H1 (cell line): ENCODE results near the gene TMED5. TPM values are rescaled to one million over a fixed set of nuclear protein-coding genes. Genes with fewer than 3 reads are reported as not detected.

ENCODE experiments used
- CTCF ChIA-PET: fragments of 300-600 bp; sonication (Branson Sonifier 250); formaldehyde crosslinking; loops from one replicate; lab custom pipeline; 2021; ENCODE audit not compliant: partially characterized antibody; lab: Charles Lee
- POLR2A ChIA-PET: fragments of 300-600 bp; sonication (Branson Sonifier 250); formaldehyde crosslinking; loops from one replicate; lab custom pipeline; 2021; ENCODE audit warnings: inconsistent platforms; ENCODE audit not compliant: partially characterized antibody; lab: Charles Lee
- DNase-seq, 2 experiments: peaks; one replicate each; pipeline versions ENCODE4 v3.0.0 to v3.0.0-alpha.2; 2010 to 2022; ENCODE audit warnings: low spot score in 2 of 2, low read depth in 1 of 2, mixed read lengths in 1 of 2
- FAIRE-seq: peaks from 2 replicates; lab custom pipeline; 2011; peaks lifted over from hg19 to GRCh38; lab: Jason Lieb, UNC
- H2AFZ ChIP-seq: 2 replicates; pipeline ENCODE4 v1.8.1; 2012; ENCODE audit warnings: low read length, inconsistent platforms
- H2AK5ac ChIP-seq: 2 replicates; pipeline ENCODE4 v1.6.1; 2013; ENCODE audit warnings: low read depth, low read length
- H2BK120ac ChIP-seq: replicated peaks from 2 replicates; pipeline ENCODE3; 2013; ENCODE audit warnings: low read depth, low read length, inconsistent platforms
- H2BK12ac ChIP-seq: 2 replicates; pipeline ENCODE4 v1.6.1; 2013; ENCODE audit warnings: low read depth, low read length
- H2BK15ac ChIP-seq: 2 replicates; pipeline ENCODE4 v1.6.1; 2013; ENCODE audit warnings: low read length
- H2BK20ac ChIP-seq: 2 replicates; pipeline ENCODE4 v1.6.1; 2013; ENCODE audit warnings: low read length
- H2BK5ac ChIP-seq: 2 replicates; pipeline ENCODE4 v1.6.1; 2013; ENCODE audit warnings: low read depth, low read length
- H3K14ac ChIP-seq: 2 replicates; pipeline ENCODE4 v1.6.1; 2013; ENCODE audit warnings: inconsistent platforms; ENCODE audit not compliant: insufficient read length
- H3K18ac ChIP-seq: 2 replicates; pipeline ENCODE4 v1.6.1; 2013; ENCODE audit warnings: low read length; ENCODE audit errors: extremely low read depth
- H3K23ac ChIP-seq: 2 replicates; pipeline ENCODE4 v1.6.1; 2013; ENCODE audit warnings: inconsistent platforms; ENCODE audit not compliant: insufficient read length
- H3K23me2 ChIP-seq: 2 replicates; pipeline ENCODE4 v1.6.1; 2013; ENCODE audit warnings: low read depth, low read length
- H3K27ac ChIP-seq: 2 replicates; pipeline ENCODE4 v1.6.1; 2011; ENCODE audit warnings: low read depth, low read length, inconsistent platforms
- H3K27me3 ChIP-seq, 4 experiments: replicated peaks in 1 of 4; 1 replicate in 1 of 4; 2 replicates in 3 of 4; pipeline versions ENCODE4 v1.6.1 to v1.8.1; 2011 to 2013; ENCODE audit warnings: low read length in 3 of 4, mild to moderate bottlenecking in 3 of 4, inconsistent platforms in 2 of 4, mixed read lengths in 2 of 4, moderate library complexity in 1 of 4; ENCODE audit not compliant: control insufficient read depth in 3 of 4, insufficient read depth in 3 of 4; ENCODE audit errors: extremely low read depth in 1 of 4
- H3K36me3 ChIP-seq, 4 experiments: 2 replicates each; pipeline versions ENCODE4 v1.6.1 to v1.8.1; 2011 to 2013; ENCODE audit warnings: mild to moderate bottlenecking in 4 of 4, low read length in 3 of 4, moderate library complexity in 2 of 4, control low read depth in 1 of 4, inconsistent platforms in 1 of 4; ENCODE audit not compliant: insufficient read depth in 4 of 4, control insufficient read depth in 2 of 4
- H3K4ac ChIP-seq: replicated peaks from 2 replicates; pipeline ENCODE3; 2013; ENCODE audit warnings: low read length, low read depth, mixed read lengths, inconsistent platforms; ENCODE audit not compliant: insufficient read length
- H3K4me1 ChIP-seq, 4 experiments: replicated peaks in 1 of 4; 1 replicate in 1 of 4; 2 replicates in 3 of 4; pipeline versions ENCODE4 v1.6.1 to v1.8.1; 2011 to 2013; ENCODE audit warnings: low read length in 3 of 4, inconsistent platforms in 2 of 4, mixed read lengths in 1 of 4; ENCODE audit not compliant: insufficient read depth in 4 of 4, control insufficient read depth in 3 of 4
- H3K4me2 ChIP-seq, 2 experiments: 2 replicates each; pipeline versions ENCODE4 v1.6.1 to v1.8.1; 2011 to 2013; ENCODE audit warnings: low read depth in 2 of 2, low read length in 2 of 2, control low read depth in 1 of 2, inconsistent platforms in 1 of 2, mild to moderate bottlenecking in 1 of 2; ENCODE audit not compliant: insufficient read depth in 1 of 2
- H3K4me3 ChIP-seq, 4 experiments: fragments of 200-600, 300-600 bp in 1 of 4; sonication (generic), shearing (Covaris generic), sonication (Bioruptor Twin) in 1 of 4; 2 replicates each; pipeline versions ENCODE4 v1.5.1 to v1.8.1; 2011 to 2016; ENCODE audit warnings: low read length in 4 of 4, low read depth in 3 of 4, control low read depth in 2 of 4, inconsistent platforms in 2 of 4, mild to moderate bottlenecking in 2 of 4, mixed read lengths in 1 of 4, moderate library complexity in 1 of 4; ENCODE audit not compliant: insufficient read depth in 2 of 4; ENCODE audit errors: extremely low read depth in 1 of 4
- H3K56ac ChIP-seq: replicated peaks from 2 replicates; pipeline ENCODE3; 2013; ENCODE audit warnings: low read depth, mild to moderate bottlenecking, mixed read lengths, low read length, inconsistent platforms; ENCODE audit not compliant: insufficient read length
- H3K79me1 ChIP-seq: 2 replicates; pipeline ENCODE4 v1.6.1; 2013; ENCODE audit warnings: low read depth, low read length, control low read depth
- H3K79me2 ChIP-seq, 2 experiments: 2 replicates each; pipeline versions ENCODE4 v1.6.1 to v1.8.1; 2012 to 2013; ENCODE audit warnings: low read length in 2 of 2, mild to moderate bottlenecking in 2 of 2, inconsistent platforms in 1 of 2; ENCODE audit not compliant: insufficient read depth in 2 of 2, control insufficient read depth in 1 of 2
- H3K9ac ChIP-seq, 4 experiments: replicated peaks in 1 of 4; 1 replicate in 1 of 4; 2 replicates in 3 of 4; pipeline versions ENCODE4 v1.6.1 to v1.8.1; 2011 to 2013; ENCODE audit warnings: low read depth in 3 of 4, low read length in 3 of 4, control low read depth in 2 of 4, mild to moderate bottlenecking in 2 of 4, moderate library complexity in 2 of 4, inconsistent platforms in 1 of 4; ENCODE audit errors: extremely low read depth in 1 of 4
- H3K9me3 ChIP-seq, 2 experiments: 2 replicates each; pipeline versions ENCODE4 v1.6.1 to v1.8.1; 2012 to 2013; ENCODE audit warnings: mild to moderate bottlenecking in 2 of 2, moderate library complexity in 2 of 2, control low read depth in 1 of 2, inconsistent platforms in 1 of 2, low read depth in 1 of 2, low read length in 1 of 2, mixed read lengths in 1 of 2; ENCODE audit not compliant: insufficient read depth in 2 of 2
- H4K20me1 ChIP-seq, 2 experiments: replicated peaks in 1 of 2; 2 replicates each; pipeline versions ENCODE3 to v1.8.1; 2011 to 2013; ENCODE audit warnings: inconsistent platforms in 2 of 2, low read length in 2 of 2, mild to moderate bottlenecking in 1 of 2; ENCODE audit not compliant: insufficient read depth in 2 of 2, control insufficient read depth in 1 of 2
- H4K5ac ChIP-seq: 2 replicates; pipeline ENCODE4 v1.6.1; 2013; ENCODE audit warnings: low read length, low read depth, mixed read lengths, inconsistent platforms; ENCODE audit not compliant: insufficient read length
- H4K8ac ChIP-seq: 2 replicates; pipeline ENCODE4 v1.8.0; 2013; ENCODE audit warnings: mild to moderate bottlenecking, moderate library complexity, low read length, inconsistent platforms; ENCODE audit not compliant: insufficient read depth; ENCODE audit errors: extremely low read depth
- H4K91ac ChIP-seq: replicated peaks from 2 replicates; pipeline ENCODE3; 2013; ENCODE audit warnings: low read length, mixed read lengths, inconsistent platforms; ENCODE audit not compliant: insufficient read length
- ATF3 ChIP-seq: IDR thresholded peaks from 2 replicates; pipeline ENCODE4 v1.6.1; 2011; ENCODE audit warnings: low read depth, mild to moderate bottlenecking, low read length; ENCODE audit not compliant: insufficient read depth
- BACH1 ChIP-seq: IDR thresholded peaks from 2 replicates; pipeline ENCODE4 v1.6.1; 2012; ENCODE audit warnings: low read length, improper control_type of control experiment
- CBX5 ChIP-seq: fragments of 300-800, 300-1000 bp; sonication (generic); IDR thresholded peaks from 2 replicates; pipeline ENCODE4 v1.7.1; 2016; ENCODE audit warnings: antibody characterized with exemption, low read length, low read depth
- CREB1 ChIP-seq: IDR thresholded peaks from 2 replicates; pipeline ENCODE4 v1.6.1; 2012; ENCODE audit warnings: inconsistent platforms
- HDAC2 ChIP-seq, 2 experiments: fragments of 300-600 bp in 1 of 2; sonication (generic) in 1 of 2; IDR thresholded peaks; 2 replicates each; pipeline ENCODE4 v1.6.1; 2011 to 2012; ENCODE audit warnings: low read depth in 2 of 2, low read length in 2 of 2, mild to moderate bottlenecking in 2 of 2, moderate library complexity in 2 of 2, borderline replicate concordance in 1 of 2, inconsistent platforms in 1 of 2
- KDM1A ChIP-seq: fragments of 200-600, 300-600 bp; sonication (generic); IDR thresholded peaks from 2 replicates; pipeline ENCODE4 v1.7.1; 2016; ENCODE audit warnings: mild to moderate bottlenecking, low read length, borderline replicate concordance
- KDM4A ChIP-seq: IDR thresholded peaks from one replicate; pipeline ENCODE4 v1.7.1; 2012; ENCODE audit warnings: low read depth, mild to moderate bottlenecking, moderate library complexity, low read length, inconsistent platforms; ENCODE audit not compliant: severe bottlenecking
- MAFK ChIP-seq: IDR thresholded peaks from 2 replicates; pipeline ENCODE4 v1.6.1; 2012; ENCODE audit warnings: low read depth, mild to moderate bottlenecking, improper control_type of control experiment, low read length
- NRF1 ChIP-seq: IDR thresholded peaks from 2 replicates; pipeline ENCODE4 v1.6.1; 2011; ENCODE audit warnings: mild to moderate bottlenecking, low read depth, low read length, improper control_type of control experiment
- SP1 ChIP-seq: IDR thresholded peaks from 2 replicates; pipeline ENCODE4 v1.6.1; 2011; ENCODE audit warnings: low read depth, low read length
- SRF ChIP-seq: IDR thresholded peaks from 2 replicates; pipeline ENCODE4 v1.6.1; 2011; ENCODE audit warnings: mild to moderate bottlenecking, low read depth, low read length, moderate library complexity
- TBP ChIP-seq: IDR thresholded peaks from 2 replicates; pipeline ENCODE4 v1.6.1; 2011; ENCODE audit warnings: low read depth, low read length, improper control_type of control experiment
- TCF12 ChIP-seq: IDR thresholded peaks from 2 replicates; pipeline ENCODE4 v1.6.1; 2011; ENCODE audit warnings: low read depth, mild to moderate bottlenecking, low read length
- YY1 ChIP-seq: IDR thresholded peaks from 2 replicates; pipeline ENCODE4 v1.6.1; 2011; ENCODE audit warnings: low read depth, mild to moderate bottlenecking, low read length
- ZNF274 ChIP-seq: IDR thresholded peaks from 2 replicates; pipeline ENCODE4 v1.7.0; 2012; ENCODE audit warnings: low read length, borderline replicate concordance; ENCODE audit errors: extremely low read depth
- WGBS, 2 experiments: shearing (Covaris generic) in 1 of 2; methylation state at CpG; one replicate each; pipeline versions ENCODE4 v1.1.6 to v1.1.7; 2013 to 2015; ENCODE audit warnings: low lambda C conversion rate in 2 of 2, mixed read lengths in 2 of 2, inconsistent platforms in 1 of 2, low coverage in 1 of 2, missing lambda C conversion rate in 1 of 2; ENCODE audit not compliant: insufficient replicate concordance in 2 of 2, insufficient coverage in 1 of 2, insufficient read length in 1 of 2; ENCODE audit errors: extremely low coverage in 1 of 2, missing lambda C conversion rate in 1 of 2; 5-methylcytosine and 5-hydroxymethylcytosine counted together
- polyA plus RNA-seq, 7 experiments: library from polyadenylated mRNA; depleted of rRNA in 3 of 7; stranded (reverse) in 5 of 7; unstranded in 2 of 7; fragments of >200 nt in 5 of 7; fragments of 200-250 nt in 2 of 7; gene quantifications; 1 replicate in 5 of 7; 2 replicates in 1 of 7; 4 replicates in 1 of 7; pipeline versions ENCODE4 v1.2.1 to v1.2.3, GENCODE V29; 2011 to 2013; ENCODE audit warnings: missing spikeins in 2 of 7, mixed read lengths in 2 of 7
- total RNA-seq: library from RNA; stranded (reverse); fragmentation: NEBNext Ultra II Directional; extraction: Animal tissue kit (Norgen Biotek cat#: 25700); gene quantifications from 2 replicates; pipeline ENCODE4 v1.2.1, GENCODE V29; 2021

Gene TMED5
- total and polyA plus RNA-seq, 2 of the 8 experiments (the other 6 are each of a cell fraction or from before 2014, with no cell fraction given): 14.8 to 32.8 TPM

- no peaks in the 10 kb centered on the region for H3K9me3 ChIP-seq
- H2AFZ ChIP-seq: no peak overlapping the region
- H2AK5ac ChIP-seq: no peak overlapping the region
- H3K14ac ChIP-seq: no peak overlapping the region
- H3K27ac ChIP-seq: no peak overlapping the region
- no peak overlapping the region for H2BK5ac ChIP-seq
- H3K4me1 ChIP-seq: no peaks in the 10 kb centered on the region; a peak in 1 of 7 replicates
- H2BK12ac ChIP-seq: no peak overlapping the region
- ChIA-PET CTCF (no interaction called here), POLR2A (interaction anchor here (0.6 to 2.6 kb wide), 3 partner anchors 28 to 99 kb away, joined by 3 to 11 read pairs (median 3); partner anchors contain the start of gene MTF2)
- DNase-seq: no peak
- H3K9ac ChIP-seq: no peak overlapping the region; a peak in 1 of 7 replicates
- H4K20me1 ChIP-seq: peaks cover 0 to 2% of the 10 kb centered on the region in 2 experiments
- no peak overlapping the region for H3K56ac ChIP-seq
- H3K18ac ChIP-seq: no peak overlapping the region
- H3K36me3 ChIP-seq: no peaks in the 10 kb centered on the region; a peak in 1 of 8 replicates
- no peak for FAIRE-seq
- H3K23me2 ChIP-seq: peaks cover 5% of the 10 kb centered on the region
- no peak overlapping the region for H3K4ac ChIP-seq
- H4K5ac ChIP-seq: no peak overlapping the region
- H4K8ac ChIP-seq: no peak overlapping the region
- no peak overlapping the region for H2BK120ac ChIP-seq
- H3K27me3 ChIP-seq: no peaks in the 10 kb centered on the region
- no peak overlapping the region for H3K23ac ChIP-seq
- WGBS, 2 experiments: 80% methylated on average over 5 of the region's 5 CpGs; no CpG with 5 or more reads in 1 of the 2 experiments
- H3K4me2 ChIP-seq: peak overlapping the region; percentile 80 to 97
- TF ChIP-seq MAFK (no peak), TCF12 (no peak), SRF (no peak), KDM4A (no peak), SP1 (no peak), BACH1 (no peak), KDM1A (no peak), CBX5 (no peak), CREB1 (no peak), YY1 (no peak), TBP (no peak), ATF3 (no peak), NRF1 (no peak), ZNF274 (no peak), HDAC2 (IDR thresholded peaks at IDR 0.05; ENCODE audit: borderline replicate concordance in 1 of 2, low read depth in 2 of 2, low read length in 2 of 2) (no peak)
- H2BK15ac ChIP-seq: no peak overlapping the region
- H3K4me3 ChIP-seq: peak overlapping the region in 2 of 4 experiments; percentile 98 to 99; a peak in 4 of 8 replicates
- no peak overlapping the region for H4K91ac ChIP-seq
- H3K79me1 ChIP-seq: peaks cover 4% of the 10 kb centered on the region; the same call in 1 of the 2 replicates
- H3K79me2 ChIP-seq: peaks cover 0 to 68% of the 10 kb centered on the region in 2 experiments; a peak in 2 of 4 replicates
- no peak overlapping the region for H2BK20ac ChIP-seq
Measured at GRCh38 chr1:93178418-93178817, 1.8 kb downstream of the TMED5 start.
